Measurements from ENCODE around the gene DPEP2. TPM values are rescaled to one million over a fixed set of nuclear protein-coding genes. Genes with fewer than 3 reads are reported as not detected.

Gene DPEP2
- total and polyA plus RNA-seq, 2 of the 13 experiments (the other 11 are each of a cell fraction or from before 2014, with no cell fraction given): 0.18 TPM; not detected in 1

GRCh38 chr16:67942200-67942509, 57.1 kb downstream of the DPEP2 start (continued):
- TF ChIP-seq XBP1 (CRISPR knock-in tag; IDR thresholded peaks at IDR 0.05) (no peak), ZNF329 (CRISPR knock-in tag; IDR thresholded peaks at IDR 0.05; ENCODE audit: low read depth) (no peak), DZIP1 (CRISPR knock-in tag; IDR thresholded peaks at IDR 0.05) (no peak), MXD1 (CRISPR knock-in tag; IDR thresholded peaks at IDR 0.05) (no peak), SALL1 (CRISPR knock-in tag; IDR thresholded peaks at IDR 0.05) (peak; percentile 52), ZNF883 (CRISPR knock-in tag; IDR thresholded peaks at IDR 0.05; ENCODE audit: not compliant biosample characterization) (peak; percentile 1), ZBTB14 (CRISPR knock-in tag; IDR thresholded peaks at IDR 0.05) (0 out of 2 replicates have a peak, but pooled peaks have one; percentile 0), AFF4 (CRISPR knock-in tag; IDR thresholded peaks at IDR 0.05) (no peak), GTF2F1 (IDR thresholded peaks at IDR 0.05; ENCODE audit: low read length) (no peak), ZNF891 (CRISPR knock-in tag; IDR thresholded peaks at IDR 0.05) (0 out of 2 replicates have a peak, but pooled peaks have one; percentile 37), ZHX1 (CRISPR knock-in tag; IDR thresholded peaks at IDR 0.05; ENCODE audit: low read depth) (no peak), MIER2 (CRISPR knock-in tag; IDR thresholded peaks at IDR 0.05) (no peak), ZNF674 (CRISPR knock-in tag; IDR thresholded peaks at IDR 0.05; ENCODE audit: low read depth) (no peak), ATM (IDR thresholded peaks at IDR 0.05; ENCODE audit: borderline replicate concordance) (no peak), HNRNPUL1 (IDR thresholded peaks at IDR 0.05; ENCODE audit: low read depth, low read length) (no peak), ZMYM3 (CRISPR knock-in tag; IDR thresholded peaks at IDR 0.05) (peak; percentile 6; the same call in 1 of the 2 replicates), EED (CRISPR knock-in tag; IDR thresholded peaks at IDR 0.05) (0 out of 2 replicates have a peak, but pooled peaks have one; percentile 24), CEBPB (IDR thresholded peaks at IDR 0.05; ENCODE audit: borderline replicate concordance, low read depth, low read length) (no peak), KDM5B (CRISPR knock-in tag; IDR thresholded peaks at IDR 0.05; ENCODE audit: borderline replicate concordance) (0 out of 2 replicates have a peak, but pooled peaks have one; percentile 10), ZSCAN31 (CRISPR knock-in tag; IDR thresholded peaks at IDR 0.05; ENCODE audit: low read depth) (no peak; the same call in 1 of the 2 replicates)

All from HepG2 (cell line).